HG03521 (cell line): ENCODE data around the gene NDUFAF2.

Experiments
- ATAC-seq: cut with Tn5 transposase; IDR thresholded peaks from one replicate; pipeline ENCODE4 v1.9.1; 2021; ENCODE audit warnings: mild to moderate bottlenecking, moderate library complexity; ENCODE audit not compliant: unreplicated experiment

Gene NDUFAF2

GRCh38 chr5:61115968-61116367, 171.0 kb downstream of the NDUFAF2 start:
- peak; percentile 64 for ATAC-seq

GRCh38 chr5:61119066-61119465, 174.1 kb downstream of the NDUFAF2 start:
- ATAC-seq = no peak

DNA sequence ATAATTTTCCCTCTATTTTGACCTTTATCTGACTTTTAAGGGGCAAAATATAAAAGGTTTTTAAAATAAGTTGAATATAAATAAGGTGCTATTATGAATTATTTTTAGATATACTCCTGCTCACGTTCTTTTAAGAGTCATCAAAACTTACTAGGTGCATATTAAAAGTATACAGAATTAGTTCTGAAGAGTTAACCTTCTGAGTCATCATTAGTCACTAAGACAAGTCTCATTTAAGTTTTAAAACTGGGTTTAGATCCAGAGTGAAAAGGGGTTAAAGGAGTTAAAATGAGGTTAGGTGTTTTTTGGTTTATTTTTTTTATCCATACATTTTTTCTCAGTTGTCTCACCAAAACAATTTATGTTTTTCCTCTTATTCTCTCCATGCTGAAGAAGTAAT, 175.5 kb downstream of the NDUFAF2 start:
- no peak for ATAC-seq

GRCh38 chr5:61123145-61123544, 178.1 kb downstream of the NDUFAF2 start:
- no peak for ATAC-seq

GRCh38 chr5:61130289-61130688, 185.3 kb downstream of the NDUFAF2 start:
- ATAC-seq = no peak

- ATAC-seq = no peak
Observed at GRCh38 chr5:61132559-61132958, 187.6 kb downstream of the NDUFAF2 start.

DNA sequence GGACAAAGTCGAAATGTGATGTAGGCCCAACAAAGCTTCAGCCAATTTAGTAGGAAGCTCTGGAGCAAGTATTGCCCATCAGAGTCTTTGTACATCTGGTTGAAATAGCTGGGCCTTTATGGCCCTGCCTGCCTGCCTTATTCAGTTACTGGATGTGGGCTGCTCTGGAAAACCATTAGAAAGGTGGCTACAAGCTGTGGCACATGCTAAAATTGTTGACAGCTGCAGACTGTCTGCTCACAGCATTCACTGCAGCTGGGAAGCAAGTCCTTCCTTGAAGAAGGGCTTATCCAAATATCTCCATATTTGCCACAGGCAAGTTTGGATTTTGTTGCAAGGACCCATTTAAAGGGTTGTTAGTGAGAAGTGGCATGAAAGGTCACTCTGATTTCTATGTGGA, 192.8 kb downstream of the NDUFAF2 start:
- ATAC-seq = no peak

DNA sequence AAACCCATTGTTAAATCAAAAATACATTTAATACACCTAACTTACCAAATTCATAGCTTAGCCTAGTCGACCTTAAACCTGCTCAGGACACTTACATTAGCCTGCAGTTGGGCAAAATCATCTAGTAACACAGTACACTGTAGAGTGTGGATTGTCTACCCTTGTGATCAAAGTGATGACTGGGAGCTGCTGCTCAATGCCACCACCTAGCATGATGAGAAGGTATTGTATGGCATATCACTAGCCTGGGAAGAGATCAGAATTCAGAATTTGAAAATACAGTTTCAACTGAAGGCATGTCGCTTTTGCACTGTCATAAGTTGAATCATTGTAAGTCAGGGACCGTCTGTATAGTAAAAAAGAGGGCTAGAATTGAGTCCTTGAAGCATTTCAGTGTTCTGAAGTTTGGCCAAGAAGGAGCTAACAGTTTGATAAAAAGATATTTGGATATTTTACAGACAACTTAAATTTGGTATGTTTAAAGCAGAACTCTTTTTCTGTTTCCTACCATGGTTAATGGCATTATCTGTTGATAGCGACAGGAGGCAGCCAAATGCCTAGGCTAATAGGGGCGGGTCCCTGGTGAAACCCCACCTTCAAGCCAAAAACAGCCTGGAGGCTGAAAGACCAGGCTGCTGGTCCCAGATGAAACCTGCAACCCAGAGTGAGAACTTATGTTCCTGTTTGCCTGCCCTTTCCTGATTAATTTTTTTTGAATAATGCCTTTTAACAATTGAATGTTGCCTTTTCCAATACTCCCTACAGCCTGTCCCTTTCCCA, 194.3 kb downstream of the NDUFAF2 start:
- ATAC-seq = no peak

GRCh38 chr5:61139931-61140330, 194.9 kb downstream of the NDUFAF2 start:
- no peak for ATAC-seq

DNA sequence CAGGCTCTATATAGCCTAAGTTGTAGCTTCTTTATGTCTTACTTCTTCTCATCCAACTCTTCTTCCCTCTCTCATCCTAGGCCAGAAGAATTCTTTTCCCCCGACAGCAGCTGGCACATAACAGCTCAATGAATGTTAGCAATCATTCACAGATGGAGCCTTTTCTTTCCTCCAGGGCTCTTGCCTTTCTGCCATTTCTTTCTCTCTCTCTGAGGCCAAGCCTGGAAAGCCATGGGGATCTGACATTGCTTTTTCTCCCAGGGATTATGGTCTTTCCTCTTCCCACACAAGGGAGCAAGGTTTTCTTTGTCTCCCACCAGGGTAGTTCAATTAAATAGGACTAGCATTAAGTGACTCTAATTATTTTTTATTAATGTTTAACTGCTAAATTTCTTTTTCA, 196.8 kb downstream of the NDUFAF2 start:
- ATAC-seq = no peak

GRCh38 chr5:61142391-61142790, 197.4 kb downstream of the NDUFAF2 start:
- ATAC-seq = no peak

GRCh38 chr5:61142811-61143210, 197.8 kb downstream of the NDUFAF2 start:
- ATAC-seq = no peak

DNA sequence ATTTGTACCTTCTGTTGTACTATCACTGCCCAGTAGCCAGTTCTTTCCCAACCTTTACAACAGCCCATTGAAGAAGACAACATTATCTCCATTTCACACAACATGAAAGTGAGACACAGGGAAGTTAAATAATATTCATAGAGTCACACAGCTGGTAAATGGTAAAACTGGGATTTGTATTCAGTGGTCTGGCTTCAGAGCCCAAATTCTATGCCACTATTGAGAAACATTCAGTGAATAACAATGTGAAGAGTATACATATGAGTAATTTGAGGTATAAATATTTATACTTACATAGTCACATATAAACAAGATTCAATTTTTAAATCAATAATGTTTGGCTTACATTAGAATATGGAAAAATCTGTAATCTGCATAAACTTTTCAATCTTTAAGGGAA, 203.5 kb downstream of the NDUFAF2 start:
- ATAC-seq = no peak

DNA sequence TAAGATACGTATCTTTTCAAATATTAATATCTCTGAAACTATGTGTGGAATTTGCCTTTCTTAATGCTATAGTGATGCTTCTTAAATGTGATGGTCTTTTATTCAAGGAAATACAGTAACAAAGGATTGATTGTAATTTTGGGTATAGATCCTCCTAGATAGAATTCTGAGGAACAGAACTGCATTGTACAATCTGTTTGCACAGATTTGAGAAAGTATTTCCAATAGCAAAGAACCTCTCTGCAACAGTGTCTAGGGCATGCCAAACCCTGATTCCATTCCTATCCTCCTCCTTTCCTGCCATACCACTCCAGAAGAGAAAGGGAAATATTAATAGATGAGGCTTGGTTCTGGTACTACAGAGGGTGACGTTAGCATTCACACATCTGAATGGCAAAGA, 206.9 kb downstream of the NDUFAF2 start:
- no peak for ATAC-seq

DNA sequence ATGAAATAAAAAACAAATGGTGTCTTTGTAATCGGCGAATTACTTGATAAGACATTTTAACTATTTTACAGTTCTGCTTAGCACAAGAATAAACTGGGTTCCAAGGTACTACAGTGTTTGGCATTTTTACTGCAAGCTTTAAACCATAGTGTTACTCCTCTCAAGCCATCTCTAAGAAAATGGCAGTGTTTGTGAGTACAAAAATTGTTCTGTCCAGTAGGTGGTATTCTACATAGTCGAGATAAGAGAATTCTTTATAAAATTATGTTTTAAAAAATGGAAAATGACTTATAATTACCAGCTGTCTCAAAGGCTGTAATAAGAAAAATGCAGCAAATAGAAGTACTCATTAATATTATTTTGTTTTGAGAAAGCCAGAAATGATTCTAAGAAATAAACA, 214.1 kb downstream of the NDUFAF2 start:
- ATAC-seq = no peak

DNA sequence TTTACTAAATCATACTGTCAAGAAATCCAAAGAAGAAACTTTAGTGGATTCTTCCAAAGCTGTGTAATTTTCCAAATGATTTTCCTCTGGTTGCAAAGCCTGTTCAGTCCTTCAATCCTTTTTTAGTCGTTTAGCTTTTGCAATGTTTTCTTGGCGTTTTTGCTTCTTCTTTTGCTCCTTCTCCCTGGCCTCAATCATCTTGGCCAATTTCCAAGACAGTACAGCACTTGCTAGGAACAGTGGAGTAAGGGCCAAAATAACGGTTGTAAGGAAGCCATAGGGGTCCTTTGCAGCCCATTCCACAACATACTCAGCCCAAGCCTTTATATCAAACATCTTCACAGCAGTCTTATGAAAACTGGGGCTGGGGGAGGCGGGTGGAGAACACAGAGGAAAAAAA, 214.8 kb downstream of the NDUFAF2 start:
- ATAC-seq = no peak

DNA sequence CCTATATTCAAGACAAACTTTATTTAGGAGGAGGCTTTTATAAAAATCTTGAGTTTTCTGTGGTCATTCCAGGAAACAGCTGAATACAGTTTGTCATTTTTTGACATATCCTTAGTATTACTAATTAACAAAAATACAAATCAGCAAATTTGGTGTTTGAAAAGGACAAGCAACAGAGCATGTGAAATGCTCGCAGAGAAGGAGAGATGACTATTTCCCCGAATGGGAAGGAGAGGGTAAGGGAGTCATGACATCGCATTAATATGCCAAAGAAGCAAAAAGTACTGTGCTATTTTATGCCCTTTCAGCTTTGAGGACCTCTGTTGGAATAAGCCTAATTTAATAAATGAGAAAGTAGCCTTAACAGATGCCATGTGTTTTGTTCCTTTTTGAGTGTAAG, 215.5 kb downstream of the NDUFAF2 start:
- ATAC-seq = no peak

DNA sequence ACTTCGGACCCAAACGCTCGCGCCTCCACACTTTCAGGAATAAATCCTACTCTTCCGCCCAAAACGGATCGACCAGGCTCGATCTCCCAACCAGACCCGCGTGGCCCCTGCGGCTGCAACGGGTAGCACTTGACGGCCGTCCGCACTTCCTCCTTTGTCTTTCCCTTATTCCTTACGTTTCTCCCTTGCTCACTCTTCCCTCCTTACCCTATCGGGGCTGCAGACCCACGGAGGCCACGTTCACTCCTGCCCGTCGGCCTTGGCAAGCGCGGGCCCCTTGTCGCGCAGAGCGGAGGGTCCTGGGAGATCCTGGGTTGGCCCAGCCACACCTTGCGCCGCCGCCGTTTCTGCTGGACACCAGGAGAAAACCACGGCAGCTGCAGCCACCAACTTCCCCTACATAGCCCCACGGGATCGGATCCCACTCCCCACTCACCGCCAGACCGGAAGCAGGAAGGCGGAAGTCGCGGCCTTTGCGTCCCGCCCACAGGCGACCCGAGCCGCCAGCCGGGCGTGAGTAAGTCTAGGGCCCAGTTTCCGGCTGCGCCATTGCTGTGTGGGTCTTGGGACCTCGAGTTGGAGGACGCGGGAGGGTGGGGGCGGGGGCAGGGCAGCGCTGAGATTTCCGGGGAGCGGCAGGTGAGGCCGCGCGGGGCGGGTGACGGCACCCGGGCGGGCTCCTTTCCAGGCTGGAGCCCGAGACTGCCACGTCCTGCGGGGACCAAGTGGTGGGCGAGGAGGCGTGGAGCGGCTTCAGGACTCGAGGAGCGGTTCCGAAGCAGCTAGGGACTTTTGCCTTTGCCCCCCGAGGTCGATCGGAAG, 217.2 kb downstream of the NDUFAF2 start, which contains the start of gene SMIM15:
SMIM15 (minus strand) TSS at position 459 of the 822 bp plus-strand sequence. CDS start 2,297 bp downstream, outside the sequence.
- peak; percentile 94 for ATAC-seq

GRCh38 chr5:61162832-61163567, 218.0 kb downstream of the NDUFAF2 start:
- ATAC-seq = no peak

GRCh38 chr5:61163905-61164304, 218.9 kb downstream of the NDUFAF2 start:
- no peak for ATAC-seq

DNA sequence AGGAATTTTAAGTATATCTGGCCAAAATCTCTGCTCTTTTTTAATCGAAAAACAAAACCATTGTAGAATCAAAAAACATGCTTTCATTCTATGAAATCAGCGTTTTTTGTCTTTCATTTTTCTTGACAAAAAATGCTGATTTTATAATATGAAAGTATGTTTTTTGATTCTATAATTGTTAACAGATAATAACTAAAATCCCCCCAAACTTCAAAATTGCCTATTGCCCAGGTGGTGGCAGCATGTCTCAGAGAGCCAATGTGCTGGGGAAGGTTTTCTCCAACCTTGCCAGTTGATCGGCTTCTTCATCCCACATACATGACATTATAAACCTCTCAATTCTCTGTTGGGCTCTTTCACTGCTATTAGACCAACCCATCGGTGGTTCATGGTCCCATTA, 222.4 kb downstream of the NDUFAF2 start:
- ATAC-seq = no peak
